SK-N-SH (cell line): ENCODE results near the gene WHRN. TPM values are rescaled to one million over a fixed set of nuclear protein-coding genes. Genes with fewer than 3 reads are reported as not detected.
A peak's percentile ranks its signal among the peaks of the same experiment; 100 is the strongest.

Source experiments
- CTCF ChIA-PET: fragments of 300-600, 350-600 bp; formaldehyde crosslinking; extraction: SDS; loops from one replicate; lab custom pipeline; 2021; lab: Yijun Ruan, JAX
- POLR2A ChIA-PET: fragments of 350-600 bp; sonication (Branson Sonifier 250); formaldehyde crosslinking; extraction: SDS; loops from one replicate; lab custom pipeline; 2020; ENCODE audit warnings: antibody characterized with exemption, inconsistent platforms; lab: Yijun Ruan, JAX
- DNase-seq: peaks from one replicate; pipeline ENCODE4 v3.0.0; 2012
- H2AFZ ChIP-seq: fragments of 200-600 bp; sonication (generic); 2 replicates; pipeline ENCODE4 v1.8.1; 2016; ENCODE audit warnings: antibody characterized with exemption, mild to moderate bottlenecking, low read depth
- H3F3A ChIP-seq: fragments of 200-600 bp; sonication (generic); replicated peaks from 2 replicates; pipeline ENCODE3; 2016; ENCODE audit warnings: antibody characterized with exemption, mild to moderate bottlenecking; ENCODE audit not compliant: insufficient read depth
- H3K27ac ChIP-seq, 2 experiments: fragments of 200-500 bp in 1 of 2; fragments of 200-600 bp in 1 of 2; sonication (Bioruptor generic) in 1 of 2; sonication (generic), shearing (Covaris generic) in 1 of 2; 2 replicates each; pipeline versions ENCODE4 v1.5.1 to v1.6.1; 2014 to 2016; ENCODE audit warnings: low read depth in 2 of 2, inconsistent platforms in 1 of 2, low read length in 1 of 2, mild to moderate bottlenecking in 1 of 2, mixed read lengths in 1 of 2
- H3K27me3 ChIP-seq: fragments of 200-600 bp; sonication (generic), shearing (Covaris generic); 2 replicates; pipeline ENCODE4 v1.6.1; 2016; ENCODE audit warnings: mixed run types; ENCODE audit not compliant: insufficient read depth
- H3K36me3 ChIP-seq, 2 experiments: fragments of 200-500 bp in 1 of 2; fragments of 200-600 bp in 1 of 2; sonication (Bioruptor generic) in 1 of 2; sonication (generic) in 1 of 2; replicated peaks in 1 of 2; 2 replicates each; pipeline versions ENCODE3 to v1.5.1; 2014 to 2016; ENCODE audit warnings: low read length in 1 of 2, mild to moderate bottlenecking in 1 of 2; ENCODE audit not compliant: insufficient read depth in 2 of 2, control insufficient read depth in 1 of 2
- H3K4me1 ChIP-seq, 2 experiments: fragments of 200-500 bp in 1 of 2; fragments of 200-600 bp in 1 of 2; sonication (Bioruptor generic) in 1 of 2; sonication (generic), shearing (Covaris generic) in 1 of 2; 2 replicates each; pipeline versions ENCODE4 v1.5.1 to v1.6.1; 2014 to 2016; ENCODE audit warnings: low read depth in 1 of 2, low read length in 1 of 2, mixed run types in 1 of 2; ENCODE audit not compliant: insufficient read depth in 2 of 2, control insufficient read depth in 1 of 2
- H3K4me2 ChIP-seq: fragments of 200-600 bp; sonication (generic), shearing (Covaris generic); 2 replicates; pipeline ENCODE4 v1.6.1; 2017; ENCODE audit warnings: mixed run types
- H3K4me3 ChIP-seq, 2 experiments: fragments of 200-500 bp in 1 of 2; fragments of 200-600 bp in 1 of 2; sonication (Bioruptor generic) in 1 of 2; sonication (generic), shearing (Covaris generic) in 1 of 2; 2 replicates each; pipeline versions ENCODE4 v1.5.1 to v1.8.1; 2014 to 2016; ENCODE audit warnings: low read depth in 2 of 2, inconsistent platforms in 1 of 2, low read length in 1 of 2, mild to moderate bottlenecking in 1 of 2, mixed read lengths in 1 of 2, moderate library complexity in 1 of 2
- H3K79me2 ChIP-seq: fragments of 200-600 bp; sonication (generic); 2 replicates; pipeline ENCODE4 v1.8.1; 2017; ENCODE audit warnings: mild to moderate bottlenecking; ENCODE audit not compliant: insufficient read depth
- H3K9ac ChIP-seq: fragments of 200-600 bp; sonication (generic); 2 replicates; pipeline ENCODE4 v1.6.1; 2017; ENCODE audit warnings: mixed run types
- H3K9me2 ChIP-seq: fragments of 200-600 bp; sonication (generic); 2 replicates; pipeline ENCODE4 v1.6.1; 2017; ENCODE audit warnings: mixed run types
- H3K9me3 ChIP-seq: fragments of 200-600 bp; sonication (generic); 2 replicates; pipeline ENCODE4 v1.6.1; 2017; ENCODE audit warnings: mixed run types, mild to moderate bottlenecking, moderate library complexity
- H4K20me1 ChIP-seq: fragments of 200-600 bp; sonication (generic); 2 replicates; pipeline ENCODE4 v1.6.1; 2017; ENCODE audit warnings: mild to moderate bottlenecking, mixed run types; ENCODE audit not compliant: insufficient read depth
- FOSL2 ChIP-seq: IDR thresholded peaks from 2 replicates; pipeline ENCODE4 v1.4.0; 2012; ENCODE audit warnings: low read depth, mild to moderate bottlenecking, moderate library complexity, borderline replicate concordance
- JUND ChIP-seq: IDR thresholded peaks from 2 replicates; pipeline ENCODE4 v1.4.0; 2012
- MEF2A ChIP-seq: IDR thresholded peaks from 2 replicates; pipeline ENCODE4 v1.4.0; 2012; ENCODE audit warnings: low read depth, borderline replicate concordance
- RFX5 ChIP-seq: IDR thresholded peaks from 2 replicates; pipeline ENCODE4 v1.6.1; 2012; ENCODE audit warnings: mild to moderate bottlenecking, improper control_type of control experiment, low read length
- RXRA ChIP-seq: IDR thresholded peaks from 2 replicates; pipeline ENCODE4 v1.4.0; 2012; ENCODE audit warnings: low read depth, mild to moderate bottlenecking, borderline replicate concordance
- TCF12 ChIP-seq: IDR thresholded peaks from 2 replicates; pipeline ENCODE4 v1.4.0; 2012
- WGBS: methylation state at CpG from one replicate; pipeline ENCODE4 v1.1.6; 2017; ENCODE audit warnings: low lambda C conversion rate; 5-methylcytosine and 5-hydroxymethylcytosine counted together
- polyA plus RNA-seq, 3 experiments: library from polyadenylated mRNA; depleted of rRNA; stranded (reverse); fragments of >200 nt; gene quantifications; 2 replicates each; pipeline ENCODE4 v1.2.3, GENCODE V29; 2012
- TF ChIP-seq, protein P1 (sequence below): IDR thresholded peaks from 2 replicates; pipeline ENCODE4 v1.4.0; 2012; ENCODE audit warnings: low read depth, borderline replicate concordance
- TF ChIP-seq, protein P2 (sequence below): IDR thresholded peaks from 2 replicates; pipeline ENCODE4 v1.4.0; 2012; ENCODE audit warnings: low read depth, borderline replicate concordance
- TF ChIP-seq, protein P3 (sequence below): IDR thresholded peaks from 2 replicates; pipeline ENCODE4; 2012

WHRN gene
- polyA plus RNA-seq, 1 of the 3 experiments (the other 2 are of a cell fraction) = 4.6 TPM

DNA sequence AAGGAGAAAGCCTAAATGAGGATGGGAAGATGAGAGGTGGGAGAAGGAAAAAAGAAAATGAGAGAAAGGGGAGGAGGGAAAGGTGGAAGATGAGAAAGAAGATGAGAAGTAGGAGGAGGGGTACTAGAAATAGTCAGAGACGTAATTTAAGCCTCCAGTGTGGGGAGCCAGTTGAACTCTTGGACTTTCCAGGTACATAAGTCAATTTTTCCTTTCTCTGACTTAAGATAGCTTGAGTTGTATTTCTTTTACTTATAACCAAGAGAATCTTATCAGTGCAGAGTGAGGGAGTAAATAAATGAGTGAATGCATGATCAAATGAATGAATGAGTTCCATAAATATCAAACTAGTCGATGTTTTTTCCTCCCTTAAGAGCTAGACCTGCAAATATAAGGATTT, 21.5 kb upstream of the WHRN start:
- POLR2A ChIA-PET = no interaction called here
- H3K79me2 ChIP-seq = no peaks in the 10 kb centered on the region
- no peak for TF ChIP-seq MEF2A
- no peak for TF ChIP-seq JUND
- no peak for TF ChIP-seq RXRA
- TF ChIP-seq, protein P1, sequence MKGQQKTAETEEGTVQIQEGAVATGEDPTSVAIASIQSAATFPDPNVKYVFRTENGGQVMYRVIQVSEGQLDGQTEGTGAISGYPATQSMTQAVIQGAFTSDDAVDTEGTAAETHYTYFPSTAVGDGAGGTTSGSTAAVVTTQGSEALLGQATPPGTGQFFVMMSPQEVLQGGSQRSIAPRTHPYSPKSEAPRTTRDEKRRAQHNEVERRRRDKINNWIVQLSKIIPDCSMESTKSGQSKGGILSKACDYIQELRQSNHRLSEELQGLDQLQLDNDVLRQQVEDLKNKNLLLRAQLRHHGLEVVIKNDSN = no peak
- TF ChIP-seq, protein P2, sequence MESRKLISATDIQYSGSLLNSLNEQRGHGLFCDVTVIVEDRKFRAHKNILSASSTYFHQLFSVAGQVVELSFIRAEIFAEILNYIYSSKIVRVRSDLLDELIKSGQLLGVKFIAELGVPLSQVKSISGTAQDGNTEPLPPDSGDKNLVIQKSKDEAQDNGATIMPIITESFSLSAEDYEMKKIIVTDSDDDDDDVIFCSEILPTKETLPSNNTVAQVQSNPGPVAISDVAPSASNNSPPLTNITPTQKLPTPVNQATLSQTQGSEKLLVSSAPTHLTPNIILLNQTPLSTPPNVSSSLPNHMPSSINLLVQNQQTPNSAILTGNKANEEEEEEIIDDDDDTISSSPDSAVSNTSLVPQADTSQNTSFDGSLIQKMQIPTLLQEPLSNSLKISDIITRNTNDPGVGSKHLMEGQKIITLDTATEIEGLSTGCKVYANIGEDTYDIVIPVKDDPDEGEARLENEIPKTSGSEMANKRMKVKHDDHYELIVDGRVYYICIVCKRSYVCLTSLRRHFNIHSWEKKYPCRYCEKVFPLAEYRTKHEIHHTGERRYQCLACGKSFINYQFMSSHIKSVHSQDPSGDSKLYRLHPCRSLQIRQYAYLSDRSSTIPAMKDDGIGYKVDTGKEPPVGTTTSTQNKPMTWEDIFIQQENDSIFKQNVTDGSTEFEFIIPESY = no peak
- TF ChIP-seq, all 33 proteins: peak for 0
- Histone ChIP-seq H3K9me3 (no peaks in the 10 kb centered on the region), H3K9me2 (no peaks in the 10 kb centered on the region), H3K4me1 (no peaks in the 10 kb centered on the region), H3K27me3 (peaks cover 17% of the 10 kb centered on the region; the same call in 1 of the 2 replicates), H4K20me1 (no peaks in the 10 kb centered on the region), H3K4me2 (no peak overlapping the region), H2AFZ (no peak overlapping the region), H3K36me3 (no peaks in the 10 kb centered on the region), H3K9ac (no peak overlapping the region), H3F3A (peaks cover 7% of the 10 kb centered on the region), H3K4me3 (no peak overlapping the region), H3K27ac (no peak overlapping the region)
- no peak for DNase-seq
- CTCF ChIA-PET = interaction anchor here (0.8 kb wide), 2 partner anchors 22 to 127 kb away, joined by 3 to 5 read pairs; no protein-coding TSS in a partner anchor
- 30% methylated on average over 2 of the region's 2 CpGs for WGBS

DNA sequence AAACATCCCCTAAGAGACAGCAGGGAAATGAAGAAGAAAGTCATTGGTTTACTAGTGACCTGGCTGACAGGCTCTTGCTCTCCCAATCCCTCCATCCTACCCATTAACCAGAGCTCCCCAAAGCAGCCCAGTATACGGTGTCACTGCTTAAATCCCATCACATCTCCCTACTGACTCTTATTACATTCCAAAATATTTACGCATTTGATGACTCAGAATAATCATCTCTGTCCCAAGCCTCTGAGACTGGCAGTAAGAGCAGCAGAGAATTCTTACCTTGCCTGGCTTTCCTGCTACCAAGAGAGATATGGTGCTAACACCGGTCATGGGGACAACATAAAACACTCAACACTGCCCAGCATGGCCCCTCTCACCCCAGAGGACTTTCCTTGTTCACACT, 20.2 kb upstream of the WHRN start:
- H3K9me2 ChIP-seq = no peaks in the 10 kb centered on the region
- WGBS = 22% methylated on average over 3 of the region's 3 CpGs
- TF ChIP-seq JUND (peak; percentile 67), MEF2A (no peak), RFX5 (no peak), FOSL2 (peak; percentile 82), TCF12 (peak; percentile 32; the same call in 1 of the 2 replicates)
- TF ChIP-seq, protein P3, sequence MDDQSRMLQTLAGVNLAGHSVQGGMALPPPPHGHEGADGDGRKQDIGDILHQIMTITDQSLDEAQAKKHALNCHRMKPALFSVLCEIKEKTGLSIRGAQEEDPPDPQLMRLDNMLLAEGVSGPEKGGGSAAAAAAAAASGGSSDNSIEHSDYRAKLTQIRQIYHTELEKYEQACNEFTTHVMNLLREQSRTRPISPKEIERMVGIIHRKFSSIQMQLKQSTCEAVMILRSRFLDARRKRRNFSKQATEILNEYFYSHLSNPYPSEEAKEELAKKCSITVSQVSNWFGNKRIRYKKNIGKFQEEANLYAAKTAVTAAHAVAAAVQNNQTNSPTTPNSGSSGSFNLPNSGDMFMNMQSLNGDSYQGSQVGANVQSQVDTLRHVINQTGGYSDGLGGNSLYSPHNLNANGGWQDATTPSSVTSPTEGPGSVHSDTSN = 0 out of 2 replicates have a peak, but pooled peaks have one; percentile 22
- H3K27ac ChIP-seq = no peak overlapping the region
- H3K4me2 ChIP-seq = no peak overlapping the region
- no peaks in the 10 kb centered on the region for H3K9me3 ChIP-seq
- H3K4me1 ChIP-seq = no peaks in the 10 kb centered on the region
- ChIA-PET POLR2A (no interaction called here), CTCF (interaction anchor here (1.1 kb wide), 1 partner anchor 156 kb away, joined by 3 read pairs; no protein-coding TSS in a partner anchor)
- peaks cover 7% of the 10 kb centered on the region for H3F3A ChIP-seq
- H4K20me1 ChIP-seq = no peaks in the 10 kb centered on the region
- DNase-seq = no peak
- H3K36me3 ChIP-seq = no peaks in the 10 kb centered on the region
- no peak overlapping the region for H3K9ac ChIP-seq
- H3K4me3 ChIP-seq = no peak overlapping the region
- H3K27me3 ChIP-seq = peaks cover 14% of the 10 kb centered on the region; the same call in 1 of the 2 replicates
- H2AFZ ChIP-seq = no peak overlapping the region
- no peaks in the 10 kb centered on the region for H3K79me2 ChIP-seq
